GM19035 (cell line): ENCODE data around the gene CFAP299.
A peak's percentile ranks its signal among the peaks of the same experiment; 100 is the strongest.

Experiments
- ATAC-seq: cut with Tn5 transposase; IDR thresholded peaks from one replicate; pipeline ENCODE4 v1.9.1; 2021; ENCODE audit not compliant: unreplicated experiment

The CFAP299 gene

DNA sequence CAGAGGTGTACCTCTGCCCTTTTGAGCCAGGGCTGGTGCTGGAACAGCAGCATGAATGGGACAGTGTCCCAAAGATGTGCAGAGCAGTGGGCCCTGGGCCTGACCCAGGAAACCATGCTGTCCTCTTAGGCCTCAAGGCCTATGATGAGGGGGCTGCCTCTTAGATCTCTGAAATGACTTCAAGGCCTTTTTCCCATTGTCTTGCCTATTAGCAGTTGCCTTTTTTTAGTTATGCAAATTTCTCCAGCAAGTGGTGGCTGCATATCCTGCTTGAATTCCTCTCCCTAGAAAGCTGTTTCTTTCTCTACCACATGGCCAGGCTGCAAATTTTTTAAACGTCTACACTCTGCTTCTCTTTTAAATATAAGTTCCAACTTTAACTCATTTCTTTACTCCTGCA is 160.3 kb downstream of the CFAP299 start:
- no peak for ATAC-seq

DNA sequence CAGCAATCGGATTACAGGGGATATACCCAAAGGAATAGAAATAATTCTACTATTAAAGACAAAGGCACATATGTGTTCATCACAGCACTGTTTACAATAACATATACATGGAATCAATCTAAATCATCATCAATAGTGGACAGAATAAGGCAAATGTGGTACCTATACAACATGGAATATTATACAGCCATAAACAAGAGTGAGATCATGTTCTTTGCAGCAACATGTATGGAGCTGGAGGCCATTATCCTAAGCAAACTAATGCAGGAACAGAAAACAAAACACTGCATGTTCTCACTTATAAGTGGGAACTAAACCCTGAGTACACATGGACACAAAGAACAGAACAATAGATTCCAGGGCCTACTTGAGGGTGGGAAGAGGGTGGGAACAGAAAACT is 163.2 kb downstream of the CFAP299 start:
- no peak for ATAC-seq

DNA sequence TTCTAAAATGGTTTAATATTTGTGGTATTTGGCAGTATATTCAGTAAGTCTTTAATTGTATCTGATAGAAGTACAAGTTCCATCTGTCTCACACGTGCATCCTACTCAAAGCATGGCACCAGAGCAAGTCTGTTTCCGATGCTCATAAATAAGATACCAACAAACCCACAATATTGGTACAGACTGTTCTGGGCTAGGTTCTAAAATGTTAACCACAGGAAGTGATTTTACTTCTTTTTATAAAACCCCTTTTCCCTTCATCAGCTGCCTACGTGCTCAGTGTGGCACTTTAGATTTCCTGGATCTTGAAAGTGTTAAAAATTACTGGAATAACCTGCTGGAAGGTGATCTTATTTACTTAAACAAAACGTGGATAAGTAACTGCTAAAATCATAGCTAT is 165.1 kb downstream of the CFAP299 start:
- no peak for ATAC-seq

- ATAC-seq, result no peak
These were observed 171.5 kb downstream of the CFAP299 start for GRCh38 chr4:80507077-80507476.

DNA sequence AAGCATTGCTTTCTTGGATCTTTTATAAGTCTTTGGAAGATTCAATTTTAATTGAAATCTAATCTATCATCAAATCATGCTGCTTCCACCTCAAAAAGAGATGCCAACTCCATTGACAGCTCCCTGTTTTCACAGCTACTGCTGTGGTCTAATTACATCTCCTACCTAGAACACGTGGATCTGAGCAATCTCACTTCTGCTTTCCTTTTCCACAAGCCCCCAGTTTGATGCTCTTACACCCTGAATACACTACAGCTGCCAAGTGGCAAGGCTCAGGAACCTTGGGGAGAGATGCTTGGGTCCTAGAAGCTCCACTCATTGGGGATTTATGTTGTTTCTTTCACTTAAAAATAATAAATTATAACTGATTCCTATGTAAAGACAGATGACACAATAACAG is 172.0 kb downstream of the CFAP299 start:
- ATAC-seq, result peak; percentile 67

- ATAC-seq, result no peak
These were observed 180.0 kb downstream of the CFAP299 start for GRCh38 chr4:80515496-80515895.

GRCh38 chr4:80521438-80521837 is 185.9 kb downstream of the CFAP299 start:
- ATAC-seq, result no peak

DNA sequence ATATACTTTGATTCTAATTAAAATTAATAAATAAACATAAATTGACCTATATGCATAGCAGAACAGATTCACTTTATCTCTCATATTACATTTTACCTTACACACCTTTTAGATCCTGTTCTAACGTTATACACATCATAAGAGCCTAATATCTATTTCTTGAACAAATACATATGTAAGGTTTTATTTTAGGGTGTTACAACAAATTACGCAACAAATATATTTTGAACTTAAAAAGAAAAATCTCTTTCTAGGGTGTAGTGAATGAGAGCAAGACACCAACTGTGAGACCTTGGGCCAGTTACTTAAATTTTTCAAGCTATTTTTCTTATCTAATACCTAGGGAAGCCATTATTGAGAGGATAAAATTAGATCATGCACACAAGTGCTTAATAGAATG is 191.2 kb downstream of the CFAP299 start:
- ATAC-seq, result no peak

DNA sequence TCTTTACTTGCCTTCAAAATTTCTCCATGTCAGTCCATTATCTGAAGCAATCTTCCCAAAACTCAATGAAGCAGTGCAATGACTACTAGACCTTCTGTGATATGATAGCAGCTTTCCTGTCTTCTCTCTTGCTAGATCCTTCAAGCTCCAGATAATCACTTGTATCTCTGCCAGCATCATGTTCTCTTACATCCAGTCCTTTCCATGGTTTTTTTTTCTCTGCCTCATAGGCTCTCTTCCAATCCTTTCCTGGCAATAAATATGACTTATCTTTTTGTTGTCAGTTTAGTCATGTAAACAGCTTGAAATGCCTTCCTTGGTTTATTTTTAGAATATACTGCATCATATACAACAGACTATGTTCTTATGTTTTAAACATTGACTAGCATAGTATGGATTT is 193.5 kb downstream of the CFAP299 start:
- no peak for ATAC-seq

DNA sequence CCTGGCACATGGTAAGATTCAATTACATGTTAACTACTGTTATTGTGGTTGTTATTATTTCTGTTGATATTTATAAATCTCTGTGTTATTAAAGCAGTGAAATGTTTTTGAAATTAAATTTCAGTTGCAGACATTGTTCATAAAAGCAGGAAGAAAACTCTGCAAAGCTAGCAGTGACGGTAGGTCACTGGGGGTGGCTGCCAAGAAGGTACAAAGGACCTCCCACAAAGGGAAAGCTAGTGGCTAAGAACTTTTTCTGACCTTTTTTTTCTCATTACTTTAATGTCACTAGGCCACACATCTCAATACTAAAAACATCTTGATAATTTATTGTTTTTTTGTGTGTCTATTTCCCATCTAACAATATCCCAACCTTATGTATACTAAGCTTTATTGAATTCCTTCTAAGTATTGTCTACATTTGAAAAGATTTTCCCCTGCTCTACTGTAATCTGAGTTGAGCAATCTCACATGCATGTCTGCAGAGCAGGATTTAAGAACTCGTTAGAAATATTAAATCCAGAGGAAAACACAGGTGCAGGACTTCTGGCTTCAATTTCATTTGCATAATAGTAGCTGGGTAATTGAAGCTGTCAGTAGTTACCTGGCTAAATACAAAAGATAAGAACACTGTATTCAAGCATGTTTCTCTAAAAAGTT is 197.3 kb downstream of the CFAP299 start:
- no peak for ATAC-seq

DNA sequence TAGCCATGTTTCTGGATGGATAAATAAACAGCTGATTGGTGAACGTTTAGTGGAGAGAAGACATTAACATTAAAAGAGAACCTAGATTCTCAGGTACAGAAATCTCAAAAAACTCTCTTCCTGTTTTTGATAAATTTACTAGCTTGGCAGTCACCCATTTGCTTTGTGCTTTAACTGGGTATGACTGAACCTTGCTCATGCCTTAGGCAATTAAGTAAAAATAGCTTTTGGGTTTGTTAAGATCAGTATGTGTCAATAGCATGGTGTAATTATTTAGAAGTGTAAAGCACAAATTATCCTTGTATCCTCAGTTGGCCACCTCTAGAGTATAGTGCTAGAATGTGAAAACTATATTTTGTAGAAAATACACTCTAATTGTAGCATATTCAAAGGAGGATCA is 200.0 kb downstream of the CFAP299 start:
- no peak for ATAC-seq

DNA sequence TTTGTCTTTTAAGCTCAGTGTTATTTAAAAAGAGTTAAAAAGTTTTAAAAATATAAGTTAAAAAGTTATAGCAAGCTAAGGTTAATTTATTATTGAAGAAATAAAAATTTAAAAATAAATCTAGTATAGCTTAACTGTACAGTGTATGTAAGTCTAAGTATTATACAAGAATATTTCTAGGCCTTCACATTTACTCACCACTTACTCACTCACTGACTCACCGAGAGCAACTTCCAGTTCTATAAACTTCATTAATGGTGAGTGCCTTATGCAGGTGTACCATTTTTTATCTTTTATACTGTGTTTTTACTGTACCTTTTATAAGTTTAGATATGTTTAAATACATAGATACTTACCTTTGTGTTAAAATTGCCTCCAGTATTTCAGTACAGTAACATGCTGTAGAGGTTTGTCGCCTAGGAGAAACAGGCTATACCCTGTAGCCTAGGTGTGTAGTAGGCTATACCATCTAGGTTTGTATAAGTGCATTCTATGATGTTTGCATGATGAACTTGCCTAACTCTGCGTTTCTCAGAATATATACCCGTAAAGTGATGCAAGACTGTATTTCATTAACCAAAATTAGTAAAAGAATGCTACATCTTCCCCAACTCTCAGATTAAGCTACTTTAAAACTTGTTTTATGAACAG is 202.9 kb downstream of the CFAP299 start:
- no peak for ATAC-seq

GRCh38 chr4:80539190-80539589 is 203.7 kb downstream of the CFAP299 start:
- ATAC-seq, result no peak

GRCh38 chr4:80540349-80540748 is 204.8 kb downstream of the CFAP299 start:
- ATAC-seq, result no peak

DNA sequence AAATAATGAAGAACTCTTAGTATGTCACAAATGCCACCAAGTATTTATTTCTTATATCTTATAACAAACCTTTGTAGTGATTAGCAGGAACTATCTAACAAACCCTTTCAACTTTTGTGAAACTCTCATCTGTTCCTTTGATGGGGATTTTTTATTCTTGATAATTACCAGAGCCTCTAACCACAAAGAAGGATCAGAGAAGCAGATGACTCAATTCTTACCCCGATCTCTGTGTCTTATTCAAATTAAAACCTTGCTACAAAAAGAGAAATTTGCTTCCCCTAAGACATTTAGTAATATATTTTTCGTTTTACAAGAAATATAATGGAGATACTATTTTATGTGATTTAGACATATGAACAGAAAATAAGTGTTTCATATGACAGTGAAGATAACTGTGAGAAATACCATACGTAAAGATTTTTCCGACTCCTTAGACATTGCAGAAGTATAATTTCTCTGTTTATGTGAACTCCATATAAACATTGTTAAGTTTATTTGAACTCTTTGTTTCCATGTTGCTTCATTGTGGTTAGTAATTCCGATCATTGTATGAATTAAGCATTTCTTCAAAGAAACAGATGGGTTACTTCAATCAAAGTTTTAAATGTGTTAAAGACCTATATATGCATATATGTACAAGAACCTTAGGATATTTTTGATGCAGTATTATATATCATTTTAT is 205.4 kb downstream of the CFAP299 start:
- ATAC-seq, result peak; percentile 90

DNA sequence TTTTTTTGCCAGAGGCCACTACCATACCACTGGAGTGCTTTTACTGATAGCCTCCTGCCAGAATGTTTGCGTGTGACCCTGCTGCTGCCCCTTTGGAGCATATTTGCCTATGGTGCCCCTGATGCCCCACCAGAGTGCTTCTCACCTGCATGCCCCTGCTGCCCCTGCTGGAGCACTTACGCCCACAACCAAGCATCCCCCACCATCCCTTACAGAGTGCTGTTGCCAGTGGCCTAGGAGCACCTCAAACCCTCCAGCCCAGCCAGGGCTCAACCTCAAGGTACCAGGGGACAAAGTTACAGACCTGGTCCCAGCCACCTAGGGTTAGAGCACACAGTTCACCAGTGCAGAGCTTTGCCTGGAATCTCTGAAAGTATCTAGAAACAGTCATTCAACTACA is 207.2 kb downstream of the CFAP299 start:
- no peak for ATAC-seq

DNA sequence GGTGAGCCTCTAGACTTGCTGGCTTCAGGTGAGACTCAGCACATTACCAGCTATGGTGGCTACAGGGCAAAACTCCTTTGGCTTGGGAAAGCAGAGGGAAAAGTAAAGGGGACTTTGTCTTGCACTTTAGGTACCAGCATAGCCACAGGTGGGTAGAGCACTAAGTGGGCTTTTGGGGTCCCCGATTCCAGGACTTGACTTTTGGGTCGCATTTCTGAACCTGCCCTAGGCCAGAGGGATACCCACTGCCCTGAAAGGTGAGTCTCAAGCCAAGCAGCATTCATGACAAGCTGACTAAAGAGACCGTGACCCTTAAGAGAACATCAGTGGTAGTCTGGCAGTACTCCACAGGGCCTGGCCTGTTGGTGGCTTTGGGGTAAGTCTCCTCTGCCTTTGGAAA is 224.8 kb downstream of the CFAP299 start:
- no peak for ATAC-seq

- no peak for ATAC-seq
These were observed 230.8 kb downstream of the CFAP299 start for GRCh38 chr4:80566203-80566872.

DNA sequence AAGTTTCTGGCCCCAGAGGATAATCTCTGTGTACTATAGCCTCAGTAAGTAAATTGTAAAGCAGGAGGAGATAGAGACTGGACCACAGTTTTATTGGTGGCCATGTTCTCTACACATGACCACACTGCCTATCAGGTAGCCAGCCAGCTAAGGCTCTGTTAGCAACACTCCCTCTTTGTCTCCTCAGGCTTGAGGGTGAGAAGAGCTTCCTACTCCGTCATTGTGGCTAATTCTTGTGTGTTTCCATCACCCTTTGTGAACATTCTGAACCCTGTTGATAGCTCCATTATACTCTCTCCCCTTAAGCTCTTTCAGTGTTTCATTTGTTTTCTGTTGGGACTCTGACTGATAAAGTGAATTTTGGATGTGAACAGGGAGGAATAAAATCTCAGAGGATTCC is 233.4 kb downstream of the CFAP299 start:
- ATAC-seq, result no peak

- ATAC-seq, result no peak
These were observed 241.3 kb downstream of the CFAP299 start for GRCh38 chr4:80576796-80577195.

GRCh38 chr4:80578001-80578400 is 242.5 kb downstream of the CFAP299 start:
- ATAC-seq, result no peak

- no peak for ATAC-seq
These were observed 250.0 kb downstream of the CFAP299 start for GRCh38 chr4:80585542-80585941.
